Measurements from ENCODE around the gene CYP4F22. TPM values are rescaled to one million over a fixed set of nuclear protein-coding genes. Genes with fewer than 3 reads are reported as not detected.
"Not testable (repeated sequence)": the region's sequence is repeated elsewhere in the genome, so short reads cannot be mapped to it uniquely, and the experiment has no call there.

Gene CYP4F22
- not detected for polyA plus RNA-seq (ENCODE audit: low read depth in 6 of 6)

- ATAC-seq (ENCODE audit: low read depth in 2 of 2) (no peak), DNase-seq (no peak)
- Mint-ChIP-seq H3K27me3 (peaks cover 26 to 72% (median 68%) of the 10 kb centered on the region in 3 donors), H3K36me3 (peaks cover 0 to 11% of the 10 kb centered on the region in 2 donors), H3K9me3 (peaks cover 0 to 7% (median 4%) of the 10 kb centered on the region in 7 donors), H3K4me1 (peaks cover 4 to 14% (median 13%) of the 10 kb centered on the region in 3 donors), H3K4me3 (peak within 1 kb of the TSS in 7 of 8 donors; percentile 15 to 74 (median 62)), H3K27ac (peak within 1 kb of the TSS in 1 of 6 donors; percentile 22)
Observed at GRCh38 chr19:15508035-15508710, at the start of gene CYP4F22. CYP4F22 (plus strand) TSS chr19:15508525; CDS start chr19:15525337, 16,812 bp downstream.

GRCh38 chr19:15461694-15462093, 46.6 kb upstream of the CYP4F22 start:
- H3K27ac Mint-ChIP-seq: peak overlapping the region in 3 of 6 donors; percentile 11 to 74 (median 32)
- peaks cover 0 to 8% of the 10 kb centered on the region in 2 donors for H3K36me3 Mint-ChIP-seq
- no peak for ATAC-seq (ENCODE audit: low read depth in 2 of 2)
- peak overlapping the region in 3 of 8 donors; percentile 25 to 95 (median 77) for H3K4me3 Mint-ChIP-seq
- no peak for DNase-seq
- no peaks in the 10 kb centered on the region for H3K27me3 Mint-ChIP-seq
- H3K4me1 Mint-ChIP-seq: peaks cover 17 to 43% (median 36%) of the 10 kb centered on the region in 3 donors
- H3K9me3 Mint-ChIP-seq: no peaks in the 10 kb centered on the region

GRCh38 chr19:15463861-15464371, 44.4 kb upstream of the CYP4F22 start:
- Mint-ChIP-seq H3K27ac (peak overlapping the region; percentile 64 to 98 (median 96)), H3K27me3 (peaks cover 5 to 7% (median 6%) of the 10 kb centered on the region in 3 donors), H3K36me3 (peaks cover 0 to 13% of the 10 kb centered on the region in 2 donors), H3K9me3 (no peaks in the 10 kb centered on the region), H3K4me1 (peaks cover 33 to 57% (median 51%) of the 10 kb centered on the region in 3 donors), H3K4me3 (peak overlapping the region; percentile 90 to 98 (median 96))
- ATAC-seq (ENCODE audit: low read depth in 2 of 2): peak; percentile 90 to 92
- DNase-seq: peak; percentile 69

DNA sequence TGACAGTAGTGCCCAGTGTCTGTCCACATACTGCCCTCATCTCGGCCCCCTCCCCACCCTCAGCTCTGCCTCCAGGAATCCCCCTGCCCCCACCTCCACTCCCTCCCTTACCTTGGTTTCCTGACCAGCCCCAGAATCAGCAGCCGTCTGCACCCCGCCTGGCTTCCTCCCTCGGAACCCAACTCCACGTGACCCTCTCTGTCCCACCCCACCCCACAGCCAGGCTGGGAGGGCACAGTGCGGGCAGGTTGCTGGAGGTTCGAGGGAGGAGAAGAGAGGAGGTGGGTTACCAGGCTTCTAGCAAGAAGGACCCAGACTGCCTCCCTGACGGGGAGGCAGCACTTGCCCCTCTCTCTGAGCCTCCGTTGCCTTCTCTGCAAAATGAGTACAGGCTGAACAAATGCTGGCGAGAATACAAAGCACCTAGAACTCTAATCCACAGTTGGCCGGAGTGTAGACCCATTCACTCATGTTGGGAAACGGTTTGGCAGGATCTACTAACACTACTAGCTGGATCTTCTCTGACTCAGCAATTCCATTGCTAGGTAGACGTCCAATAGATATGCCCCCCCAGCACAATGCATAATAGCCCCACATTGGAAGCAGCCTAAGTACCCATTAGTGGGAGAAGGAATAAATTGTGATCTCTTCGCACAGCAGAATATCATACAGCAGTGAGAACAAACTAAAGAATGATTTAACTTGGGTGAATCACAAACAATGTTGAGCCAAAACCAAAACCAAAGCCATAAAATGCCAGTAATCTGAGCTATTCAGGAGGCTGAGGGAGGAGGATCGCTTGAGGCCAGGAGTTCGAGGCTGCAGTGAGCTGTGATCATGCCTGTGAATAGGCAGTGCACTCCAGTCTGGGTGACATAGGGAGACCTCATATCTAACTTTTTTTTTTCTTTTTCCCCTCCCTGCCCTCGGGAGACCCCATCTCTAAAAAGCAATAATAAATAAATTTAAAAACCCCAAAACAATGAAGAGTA, 43.6 kb upstream of the CYP4F22 start, which contains the start of gene RASAL3:
TSS of gene RASAL3 (minus strand) at position 151 of the 992 bp plus-strand sequence. CDS start 186 bp downstream, outside the sequence.
- Mint-ChIP-seq H3K27ac (peak within 1 kb of the TSS; percentile 64 to 98 (median 96)), H3K9me3 (no peaks in the 10 kb centered on the region), H3K4me3 (peak within 1 kb of the TSS; percentile 90 to 98 (median 96)), H3K36me3 (peaks cover 0 to 18% of the 10 kb centered on the region in 2 donors), H3K4me1 (peaks cover 40 to 62% (median 57%) of the 10 kb centered on the region in 3 donors), H3K27me3 (peaks cover 12 to 15% (median 14%) of the 10 kb centered on the region in 3 donors)
- ATAC-seq (ENCODE audit: low read depth in 2 of 2) (peak; percentile 71 to 72), DNase-seq (peak; percentile 49)

GRCh38 chr19:15466851-15467733, 41.2 kb upstream of the CYP4F22 start:
- Mint-ChIP-seq H3K4me3 (peak overlapping the region in 5 of 8 donors; percentile 61 to 77 (median 66)), H3K4me1 (peaks cover 40 to 59% (median 52%) of the 10 kb centered on the region in 3 donors), H3K9me3 (no peaks in the 10 kb centered on the region), H3K36me3 (peaks cover 0 to 18% of the 10 kb centered on the region in 2 donors), H3K27ac (peak overlapping the region in 1 of 6 donors; percentile 66), H3K27me3 (peaks cover 17 to 34% (median 23%) of the 10 kb centered on the region in 3 donors)
- ATAC-seq (ENCODE audit: low read depth in 2 of 2): no peak
- no peak for DNase-seq

DNA sequence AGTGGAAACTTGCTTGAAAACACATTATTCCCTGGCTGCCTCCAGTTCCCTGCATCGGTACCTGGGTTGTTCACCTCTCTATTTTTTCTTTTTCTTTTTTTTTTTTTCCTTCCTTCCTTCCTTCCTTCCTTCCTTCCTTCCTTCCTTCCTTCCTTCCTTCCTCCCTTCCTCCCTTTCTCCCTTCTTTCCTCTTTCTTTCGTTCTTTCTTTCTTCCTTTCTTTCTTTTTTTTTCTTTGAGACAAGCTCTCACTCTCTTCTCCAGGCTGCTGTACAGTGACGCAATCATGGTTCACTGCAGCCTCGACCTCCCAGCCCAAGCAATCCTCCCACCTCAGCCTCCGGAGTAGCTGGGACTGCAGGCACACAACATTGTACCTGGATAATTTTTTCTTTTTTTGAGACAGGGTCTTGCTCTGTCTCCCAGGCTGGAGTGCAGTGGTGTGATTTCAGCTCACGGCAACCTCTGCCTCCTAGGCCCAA, 40.6 kb upstream of the CYP4F22 start:
- H3K27me3 Mint-ChIP-seq: peaks cover 18 to 34% (median 23%) of the 10 kb centered on the region in 3 donors
- H3K9me3 Mint-ChIP-seq: no peaks in the 10 kb centered on the region
- DNase-seq: no peak
- peak overlapping the region in 4 of 8 donors; percentile 25 to 67 (median 52) for H3K4me3 Mint-ChIP-seq
- H3K4me1 Mint-ChIP-seq: peaks cover 40 to 54% (median 46%) of the 10 kb centered on the region in 3 donors
- peaks cover 0 to 18% of the 10 kb centered on the region in 2 donors for H3K36me3 Mint-ChIP-seq
- ATAC-seq (ENCODE audit: low read depth in 2 of 2): no peak
- peak overlapping the region in 2 of 6 donors; percentile 25 to 42 for H3K27ac Mint-ChIP-seq

GRCh38 chr19:15468675-15469512, 39.4 kb upstream of the CYP4F22 start:
- Mint-ChIP-seq H3K4me3 (peak overlapping the region; percentile 68 to 93 (median 80)), H3K27me3 (peaks cover 22 to 34% (median 23%) of the 10 kb centered on the region in 3 donors), H3K36me3 (peaks cover 0 to 18% of the 10 kb centered on the region in 2 donors), H3K27ac (peak overlapping the region in 3 of 6 donors; percentile 2 to 18 (median 5)), H3K4me1 (peaks cover 35 to 43% (median 37%) of the 10 kb centered on the region in 3 donors), H3K9me3 (no peaks in the 10 kb centered on the region)
- ATAC-seq (ENCODE audit: low read depth in 2 of 2) (no peak), DNase-seq (no peak)

GRCh38 chr19:15469513-15470297, 38.6 kb upstream of the CYP4F22 start:
- ATAC-seq (ENCODE audit: low read depth in 2 of 2) (peak; percentile 69 to 74), DNase-seq (peak; percentile 19)
- Mint-ChIP-seq H3K27ac (peak overlapping the region in 1 of 6 donors; percentile 70), H3K36me3 (peaks cover 0 to 18% of the 10 kb centered on the region in 2 donors), H3K27me3 (peaks cover 22 to 34% (median 23%) of the 10 kb centered on the region in 3 donors), H3K4me3 (peak overlapping the region; percentile 68 to 93 (median 87)), H3K4me1 (peaks cover 31 to 38% (median 32%) of the 10 kb centered on the region in 3 donors), H3K9me3 (no peaks in the 10 kb centered on the region)

GRCh38 chr19:15471639-15472101, 36.7 kb upstream of the CYP4F22 start:
- Mint-ChIP-seq H3K36me3 (peaks cover 0 to 18% of the 10 kb centered on the region in 2 donors), H3K4me1 (peaks cover 26 to 33% (median 32%) of the 10 kb centered on the region in 3 donors), H3K4me3 (peak overlapping the region in 4 of 8 donors; percentile 10 to 40 (median 26)), H3K27ac (peak overlapping the region in 1 of 6 donors; percentile 56), H3K27me3 (peaks cover 22 to 34% (median 23%) of the 10 kb centered on the region in 3 donors), H3K9me3 (peaks cover 0 to 2% (median 0%) of the 10 kb centered on the region in 7 donors)
- DNase-seq (no peak), ATAC-seq (ENCODE audit: low read depth in 2 of 2) (no peak)

GRCh38 chr19:15473821-15474220, 34.5 kb upstream of the CYP4F22 start:
- H3K4me1 Mint-ChIP-seq: peaks cover 13 to 17% (median 15%) of the 10 kb centered on the region in 3 donors
- H3K4me3 Mint-ChIP-seq; ATAC-seq (ENCODE audit: low read depth in 2 of 2); H3K36me3 Mint-ChIP-seq; H3K9me3 Mint-ChIP-seq; DNase-seq; H3K27ac Mint-ChIP-seq: not testable (repeated sequence)
- H3K27me3 Mint-ChIP-seq: peaks cover 17 to 29% (median 18%) of the 10 kb centered on the region in 3 donors

All from naive B cell (primary cell).